Suppressor macrophage treated with lipopolysaccharide for 4 hours (primary cell): ENCODE data around the gene TOP2A.
"Not testable (repeated sequence)": the region's sequence is repeated elsewhere in the genome, so short reads cannot be mapped to it uniquely, and the experiment has no call there.

ENCODE experiments used
- DNase-seq: peaks from one replicate; pipeline ENCODE4 v3.0.0-alpha.2; 2020

Gene TOP2A

DNA sequence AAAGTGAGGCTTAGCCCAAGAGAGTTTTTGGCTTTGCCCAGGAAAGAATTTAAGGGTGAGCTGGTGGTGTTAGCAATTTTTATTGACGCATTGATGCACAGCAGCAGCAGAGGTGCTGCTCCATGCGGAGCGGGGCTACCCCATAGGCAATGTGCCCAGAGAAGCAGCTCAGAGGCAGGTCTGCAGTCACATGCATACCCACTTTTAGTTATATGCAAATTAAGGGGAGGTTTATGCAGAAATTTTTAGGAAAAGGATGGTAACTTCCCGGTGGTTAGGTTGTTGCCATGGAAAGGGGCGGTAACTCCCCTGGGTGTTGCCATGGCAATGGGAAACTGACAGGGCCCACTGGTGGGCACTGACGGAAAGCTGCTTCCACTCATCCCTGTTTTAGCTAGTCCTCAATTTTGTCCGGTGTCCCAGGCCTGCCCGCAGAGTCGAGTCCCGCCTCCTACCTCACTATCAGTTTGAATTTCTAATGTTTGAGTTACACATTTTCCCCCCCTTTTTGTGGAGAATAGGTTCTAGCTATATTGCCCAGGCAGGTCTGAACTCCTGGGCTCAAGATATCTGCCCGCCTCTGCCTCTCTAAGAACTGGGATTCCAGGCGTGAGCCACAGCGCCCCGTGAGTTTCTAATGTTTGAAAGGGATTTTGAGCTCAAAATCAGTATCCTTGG, 42.7 kb downstream of the TOP2A start:
- no peak for DNase-seq

DNA sequence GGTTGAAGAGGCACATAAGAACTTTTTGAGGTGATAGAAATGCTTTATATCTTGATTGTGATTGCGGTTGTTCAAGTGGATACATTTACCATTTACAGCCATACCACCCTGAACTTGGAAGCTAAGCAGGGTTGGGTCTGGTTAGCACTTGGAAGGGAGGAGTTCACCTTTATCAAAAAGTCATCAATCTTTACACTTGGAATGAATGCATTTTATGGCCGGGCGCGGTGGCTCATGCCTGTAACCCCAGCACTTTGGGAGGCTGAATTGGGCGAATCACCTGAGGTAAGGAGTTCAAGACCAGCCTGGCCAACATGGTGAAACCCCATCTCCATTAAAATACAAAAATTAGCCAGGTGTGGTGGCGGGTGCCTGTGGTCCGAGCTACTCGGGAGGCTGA, 43.7 kb downstream of the TOP2A start:
- no peak for DNase-seq

- peak; percentile 94 for DNase-seq
Measured at GRCh38 chr17:40373324-40373723, 44.4 kb downstream of the TOP2A start.

- DNase-seq, result peak; percentile 12
Measured at GRCh38 chr17:40372644-40373043, 45.1 kb downstream of the TOP2A start.

DNA sequence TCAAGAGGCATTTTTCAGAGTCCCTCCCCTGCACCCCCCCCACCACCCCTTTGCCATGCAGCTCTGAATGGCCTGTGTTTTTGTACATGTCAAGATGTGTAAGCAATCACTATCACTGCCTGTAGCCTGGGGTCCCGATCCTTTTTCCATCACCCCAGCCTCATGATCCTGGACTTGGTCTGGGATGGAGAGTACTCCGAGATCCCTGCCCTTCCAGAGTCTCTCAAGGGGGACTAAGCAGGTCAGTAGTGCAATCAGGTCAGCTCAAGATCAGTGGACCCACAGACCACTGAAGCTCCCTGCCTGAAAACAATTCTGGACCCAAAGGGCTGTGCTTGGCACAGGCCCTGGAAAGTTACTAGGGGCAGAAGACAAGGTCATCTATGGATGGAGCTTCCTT, 45.7 kb downstream of the TOP2A start:
- DNase-seq, result no peak

DNA sequence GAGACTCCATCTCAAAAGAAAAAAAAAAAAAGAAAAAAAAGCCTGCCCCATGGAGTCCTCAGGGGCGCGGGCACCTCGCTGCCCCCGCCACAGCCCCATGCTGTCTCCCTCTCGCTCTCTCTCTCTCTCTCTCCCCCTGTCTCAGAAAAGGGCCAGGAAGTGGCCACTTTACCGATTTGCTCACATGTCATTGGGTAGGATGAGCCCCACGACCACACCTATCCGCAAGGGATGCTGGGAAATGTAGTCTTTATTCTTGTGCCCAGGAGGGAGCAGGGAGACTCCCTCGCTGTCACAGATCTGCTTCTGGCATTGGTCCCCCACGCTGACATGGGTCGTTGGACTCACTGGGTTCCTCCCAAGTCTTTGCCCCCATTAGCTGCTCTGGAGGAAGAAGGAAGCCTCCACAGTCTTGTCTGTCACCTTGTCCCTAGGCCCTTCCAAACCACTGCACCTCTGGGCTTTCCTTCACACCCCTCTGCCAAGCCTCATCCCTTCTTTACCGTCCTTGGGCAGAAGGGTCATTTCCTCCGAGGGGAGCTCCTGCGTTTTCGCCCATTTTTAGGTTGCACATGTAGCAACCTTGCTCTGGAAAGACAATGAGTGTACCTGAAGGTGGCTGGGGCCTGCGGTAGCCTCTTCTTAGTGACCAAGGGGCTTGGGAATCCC, 46.3 kb downstream of the TOP2A start:
- no peak for DNase-seq

DNA sequence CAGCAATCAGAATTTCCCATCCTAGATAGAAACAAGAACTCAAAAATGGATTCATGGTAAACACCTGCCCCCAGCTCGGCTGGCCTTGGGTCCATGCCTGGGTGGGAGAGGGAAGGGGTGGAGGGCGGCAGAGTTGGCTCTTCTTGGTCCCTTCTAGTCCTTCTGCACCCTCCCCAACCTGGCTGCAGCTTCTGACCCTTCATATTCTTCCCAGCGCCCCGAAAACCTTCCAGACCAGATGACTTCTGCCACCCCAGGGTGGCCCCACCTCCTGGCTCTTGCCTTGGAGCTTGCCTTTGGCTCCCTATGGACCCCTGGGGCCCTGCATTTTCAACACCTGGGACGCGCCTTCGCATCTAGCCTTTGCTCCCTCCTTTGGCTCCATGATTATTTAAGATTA, 47.8 kb downstream of the TOP2A start:
- DNase-seq, result no peak

- not testable (repeated sequence) for DNase-seq
Measured at GRCh38 chr17:40367728-40368127, 50.0 kb downstream of the TOP2A start.

GRCh38 chr17:40366861-40367518, 50.7 kb downstream of the TOP2A start:
- DNase-seq, result no peak

- no peak for DNase-seq
Measured at GRCh38 chr17:40366076-40366860, 51.4 kb downstream of the TOP2A start.

- no peak for DNase-seq
Measured at GRCh38 chr17:40364906-40365305, 52.8 kb downstream of the TOP2A start.

- no peak for DNase-seq
Measured at GRCh38 chr17:40364121-40364861, 53.4 kb downstream of the TOP2A start, which contains the start of gene GJD3. GJD3 (minus strand) TSS chr17:40364737; CDS start chr17:40363815, 922 bp downstream.

DNA sequence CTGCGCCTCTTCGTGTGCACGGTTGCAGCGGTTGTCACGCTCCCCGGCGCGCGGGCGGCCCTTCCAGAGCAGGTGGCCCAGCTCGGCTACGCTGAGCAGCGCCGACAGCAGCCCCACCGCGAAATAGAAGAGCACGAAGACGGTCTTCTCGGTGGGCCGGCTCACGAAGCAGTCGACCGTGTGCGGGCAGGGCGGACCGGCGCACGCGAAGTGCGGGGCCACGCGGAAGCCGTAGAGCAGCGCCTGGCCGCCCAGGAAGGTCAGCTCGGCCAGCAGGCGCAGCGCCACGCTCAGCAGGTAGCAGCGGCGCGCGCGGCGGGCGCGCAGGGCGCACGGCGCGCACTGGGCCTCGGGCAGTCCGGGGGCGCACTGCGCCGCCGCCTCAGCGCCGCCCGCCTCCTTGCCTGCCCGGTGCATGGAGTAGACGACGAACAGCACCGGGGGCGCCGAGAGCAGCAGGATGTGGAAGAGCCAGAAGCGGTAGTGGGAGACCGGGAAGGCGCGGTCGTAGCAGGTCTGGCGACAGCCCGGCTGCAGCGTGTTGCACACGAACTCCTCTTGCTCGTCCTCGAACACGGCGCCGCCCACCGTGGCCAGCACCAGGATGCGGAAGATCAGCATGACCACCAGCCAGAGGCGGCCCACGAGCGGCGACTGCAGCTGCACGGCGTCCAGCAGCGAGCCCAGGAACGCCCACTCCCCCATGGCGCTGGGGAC, 54.4 kb downstream of the TOP2A start:
- DNase-seq, result peak; percentile 27

- DNase-seq, result peak; percentile 85
Measured at GRCh38 chr17:40362696-40363110, 55.0 kb downstream of the TOP2A start.

DNA sequence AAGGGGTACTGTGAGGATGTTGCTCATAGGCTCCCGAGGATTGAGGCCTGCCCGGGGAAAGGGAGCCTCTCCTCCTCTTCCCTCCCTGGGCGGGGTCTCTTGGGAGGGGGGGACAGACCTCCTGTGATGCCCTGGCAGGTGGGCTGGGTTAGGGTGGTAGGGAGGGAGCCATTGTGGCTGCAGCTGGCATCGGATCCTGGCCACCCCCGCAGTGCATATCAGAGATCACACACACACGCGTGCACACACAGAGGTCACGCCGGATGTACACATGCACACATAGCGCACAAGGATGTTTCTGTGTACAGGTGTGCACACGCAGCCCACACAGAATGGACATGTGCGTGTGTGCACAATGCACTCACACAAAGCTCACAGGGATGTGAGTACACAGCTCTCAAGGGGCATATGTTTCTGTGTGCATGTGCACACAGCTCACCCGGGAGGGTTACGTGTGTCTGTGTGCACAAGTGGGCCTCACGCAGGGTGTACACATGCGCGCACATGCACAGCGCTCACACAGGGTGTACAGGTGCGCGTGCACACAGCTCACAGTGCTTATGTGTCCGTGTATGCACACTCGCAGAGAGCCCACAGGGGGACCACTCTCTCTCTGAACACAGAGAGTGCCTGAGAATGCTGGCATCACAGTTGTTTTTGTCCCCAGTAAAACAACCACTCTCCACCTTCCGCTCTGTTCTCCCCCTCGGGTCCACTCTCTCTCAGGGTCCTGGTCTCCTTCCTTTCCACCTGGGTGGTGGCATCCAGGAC, 55.6 kb downstream of the TOP2A start:
- no peak for DNase-seq

GRCh38 chr17:40361063-40361924, 56.4 kb downstream of the TOP2A start:
- DNase-seq, result no peak

GRCh38 chr17:40360091-40360490, 57.6 kb downstream of the TOP2A start:
- DNase-seq, result no peak

GRCh38 chr17:40358323-40359038, 59.2 kb downstream of the TOP2A start:
- peak; percentile 95 for DNase-seq
